Measurements from ENCODE around the gene OR52N1. TPM values are rescaled to one million over a fixed set of nuclear protein-coding genes. Genes with fewer than 3 reads are reported as not detected.

OR52N1 gene
- total and polyA plus RNA-seq, 2 of the 8 experiments (the other 6 are each of a cell fraction or from before 2014, with no cell fraction given): 0.09 TPM; not detected in 1

- no peak for TF ChIP-seq HDAC6 (IDR thresholded peaks at IDR 0.05; ENCODE audit: low read depth, low read length)
- no peak for TF ChIP-seq POLR2A (IDR thresholded peaks at IDR 0.05; ENCODE audit: control extremely low read depth in 1 of 2, low read depth in 2 of 2, low read length in 2 of 2)
- no peak for TF ChIP-seq TAF7 (optimal IDR thresholded peaks at IDR 0.05; ENCODE audit: borderline replicate concordance, low read depth, low read length)
Observed at GRCh38 chr11:5831196-5831829, 40.2 kb upstream of the OR52N1 start (continued).
